GM12865 (cell line): ENCODE measurements around the gene GAS1.

Experiments used
- DNase-seq: peaks from one replicate; pipeline ENCODE4 v3.0.0; 2010; ENCODE audit warnings: low read depth
- H3K4me3 ChIP-seq: 2 replicates; pipeline ENCODE4 v1.5.1; 2011; ENCODE audit warnings: mild to moderate bottlenecking, low read depth, low read length, control low read depth
- TF ChIP-seq, protein P1 (sequence below): IDR thresholded peaks from 2 replicates; pipeline ENCODE4 v1.5.1; 2011; ENCODE audit warnings: low read length, control low read depth, low read depth, inconsistent platforms; ENCODE audit not compliant: insufficient read depth; ENCODE audit errors: missing control alignments

The GAS1 gene, protein sequence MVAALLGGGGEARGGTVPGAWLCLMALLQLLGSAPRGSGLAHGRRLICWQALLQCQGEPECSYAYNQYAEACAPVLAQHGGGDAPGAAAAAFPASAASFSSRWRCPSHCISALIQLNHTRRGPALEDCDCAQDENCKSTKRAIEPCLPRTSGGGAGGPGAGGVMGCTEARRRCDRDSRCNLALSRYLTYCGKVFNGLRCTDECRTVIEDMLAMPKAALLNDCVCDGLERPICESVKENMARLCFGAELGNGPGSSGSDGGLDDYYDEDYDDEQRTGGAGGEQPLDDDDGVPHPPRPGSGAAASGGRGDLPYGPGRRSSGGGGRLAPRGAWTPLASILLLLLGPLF

DNA sequence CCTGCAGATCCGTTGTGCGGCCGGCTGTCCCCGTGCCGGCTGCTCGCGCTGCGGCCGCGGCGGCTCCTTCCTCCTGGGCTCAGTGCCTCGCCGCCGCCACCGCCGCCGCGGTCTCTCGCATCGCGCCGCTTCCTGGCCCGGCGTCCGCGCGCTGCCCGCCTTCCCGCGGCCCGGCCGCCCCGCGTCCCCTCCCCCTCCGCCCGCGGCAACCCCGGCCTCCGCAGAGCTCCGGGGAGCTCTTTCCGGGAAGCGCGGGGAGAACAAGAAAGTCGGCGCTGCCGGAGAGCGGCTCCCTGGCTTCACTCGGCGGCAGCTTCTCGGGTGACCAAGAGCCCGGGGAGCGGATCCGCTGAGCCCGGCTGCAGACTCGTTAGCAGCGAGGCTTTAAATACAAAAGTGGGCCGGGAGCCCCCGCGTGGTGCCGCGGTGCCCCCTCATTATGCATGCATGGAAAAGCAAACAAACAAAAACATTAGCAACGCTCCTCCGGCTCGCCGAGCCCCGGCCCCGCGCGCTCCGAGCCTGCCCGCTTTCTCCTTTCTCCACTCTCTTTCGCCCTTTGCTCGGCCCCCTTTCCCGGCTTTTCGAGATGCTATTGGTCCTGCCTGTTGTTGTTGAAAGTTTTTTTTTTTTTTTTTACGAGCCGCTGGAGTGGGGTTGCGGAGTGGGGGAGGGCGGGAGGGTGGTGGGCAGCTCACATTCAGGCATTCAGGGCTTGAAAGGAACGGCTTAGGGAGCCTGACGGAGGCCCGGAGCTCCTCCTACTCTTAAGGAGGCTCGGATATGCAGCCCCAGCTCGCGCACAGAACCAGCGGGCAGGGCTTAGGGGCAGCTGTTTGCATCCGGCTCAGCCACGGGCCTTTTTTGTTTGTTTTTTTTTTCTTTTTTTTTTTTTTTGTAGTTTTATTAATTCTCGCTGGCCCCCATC, at the start of gene GAS1:
Gene GAS1 (minus strand): TSS at position 361 of the 928 bp plus-strand sequence. CDS start 727 bp downstream, outside the sequence.
- DNase-seq = peak; percentile 76
- H3K4me3 ChIP-seq = peak within 1 kb of the TSS; percentile 73
- TF ChIP-seq, protein P1, sequence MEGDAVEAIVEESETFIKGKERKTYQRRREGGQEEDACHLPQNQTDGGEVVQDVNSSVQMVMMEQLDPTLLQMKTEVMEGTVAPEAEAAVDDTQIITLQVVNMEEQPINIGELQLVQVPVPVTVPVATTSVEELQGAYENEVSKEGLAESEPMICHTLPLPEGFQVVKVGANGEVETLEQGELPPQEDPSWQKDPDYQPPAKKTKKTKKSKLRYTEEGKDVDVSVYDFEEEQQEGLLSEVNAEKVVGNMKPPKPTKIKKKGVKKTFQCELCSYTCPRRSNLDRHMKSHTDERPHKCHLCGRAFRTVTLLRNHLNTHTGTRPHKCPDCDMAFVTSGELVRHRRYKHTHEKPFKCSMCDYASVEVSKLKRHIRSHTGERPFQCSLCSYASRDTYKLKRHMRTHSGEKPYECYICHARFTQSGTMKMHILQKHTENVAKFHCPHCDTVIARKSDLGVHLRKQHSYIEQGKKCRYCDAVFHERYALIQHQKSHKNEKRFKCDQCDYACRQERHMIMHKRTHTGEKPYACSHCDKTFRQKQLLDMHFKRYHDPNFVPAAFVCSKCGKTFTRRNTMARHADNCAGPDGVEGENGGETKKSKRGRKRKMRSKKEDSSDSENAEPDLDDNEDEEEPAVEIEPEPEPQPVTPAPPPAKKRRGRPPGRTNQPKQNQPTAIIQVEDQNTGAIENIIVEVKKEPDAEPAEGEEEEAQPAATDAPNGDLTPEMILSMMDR = no peak

DNA sequence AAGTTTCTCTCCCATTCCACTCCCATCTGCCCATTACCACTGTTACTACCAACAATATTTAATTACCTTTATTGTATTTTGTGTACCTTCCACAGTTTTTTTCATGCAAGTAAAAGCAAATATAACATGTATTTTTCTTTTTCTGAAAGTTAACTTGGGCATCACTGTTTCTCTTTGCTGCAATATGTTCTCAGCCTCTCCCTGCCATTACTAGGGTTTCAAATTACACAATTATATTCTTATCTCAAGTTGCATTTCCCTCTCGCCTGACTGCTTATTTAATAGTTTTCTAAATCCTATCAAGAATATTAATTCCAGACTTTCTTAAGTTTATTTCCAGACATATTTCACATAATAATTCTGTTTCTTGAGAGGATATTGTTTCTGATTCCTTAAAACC, 46.9 kb upstream of the GAS1 start:
- no peak for DNase-seq
- H3K4me3 ChIP-seq = no peak overlapping the region
- TF ChIP-seq, protein P1 = no peak

DNA sequence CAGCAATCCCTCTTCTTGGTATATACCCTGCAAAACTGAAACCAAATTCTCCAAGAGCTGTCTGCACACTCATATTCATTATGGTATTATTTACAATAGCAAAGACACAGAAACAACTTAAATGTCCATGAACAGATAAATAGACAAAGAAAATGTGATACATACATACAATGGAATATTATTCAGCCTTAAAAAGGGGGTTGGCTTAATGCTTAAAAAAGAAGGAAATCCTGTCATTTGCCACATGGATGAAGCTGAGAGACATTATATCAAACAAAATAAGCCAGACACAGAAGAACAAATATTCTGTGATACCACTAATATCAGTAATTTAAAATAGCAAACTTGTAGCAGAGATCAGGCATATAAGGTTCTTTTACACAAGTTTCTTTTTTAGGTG, 46.5 kb upstream of the GAS1 start:
- no peak for DNase-seq
- H3K4me3 ChIP-seq = no peak overlapping the region

DNA sequence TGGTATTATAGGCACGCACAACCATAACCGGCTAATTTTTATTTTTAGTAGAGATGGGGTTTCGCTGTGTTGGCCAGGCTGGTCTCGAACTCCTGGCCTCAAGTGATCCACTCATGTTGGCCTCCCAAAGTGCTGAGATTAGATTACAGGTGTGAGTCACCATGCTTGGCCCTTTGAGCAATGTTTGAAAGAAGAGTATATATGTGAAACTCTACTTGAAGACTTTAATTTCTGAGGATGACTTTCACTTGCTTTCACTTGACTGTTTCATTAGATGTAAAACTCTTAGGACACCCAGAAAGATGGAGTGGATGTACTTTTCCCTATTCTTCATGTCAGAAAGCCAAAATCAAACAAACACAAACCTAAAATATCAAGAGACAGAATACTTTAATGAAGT, 43.8 kb upstream of the GAS1 start:
- no peak for DNase-seq
- H3K4me3 ChIP-seq = no peak overlapping the region
- TF ChIP-seq, protein P1 = no peak

More for the DNA sequence above, 46.5 kb upstream of the GAS1 start:
- TF ChIP-seq, protein P1 = no peak

DNA sequence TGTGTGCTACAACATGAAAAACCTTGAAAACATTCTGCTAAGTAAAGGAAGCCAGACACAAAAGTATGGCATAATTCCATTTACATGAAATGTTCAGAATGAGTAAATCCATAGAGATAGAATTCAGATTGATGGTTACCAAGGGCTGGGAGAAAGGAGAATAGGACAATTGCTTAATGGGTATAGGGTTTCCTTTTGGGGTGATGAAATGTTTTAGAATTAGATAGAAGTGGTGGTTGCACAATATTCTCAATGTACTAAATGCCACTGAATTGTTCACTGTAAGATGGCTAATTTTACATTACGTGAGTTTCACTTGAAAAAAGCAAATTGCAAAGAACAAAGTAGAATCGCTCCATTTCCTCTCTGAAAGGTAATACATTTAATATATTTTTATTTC, 43.0 kb upstream of the GAS1 start:
- TF ChIP-seq, protein P1 = no peak
- no peak for DNase-seq
- no peak overlapping the region for H3K4me3 ChIP-seq

DNA sequence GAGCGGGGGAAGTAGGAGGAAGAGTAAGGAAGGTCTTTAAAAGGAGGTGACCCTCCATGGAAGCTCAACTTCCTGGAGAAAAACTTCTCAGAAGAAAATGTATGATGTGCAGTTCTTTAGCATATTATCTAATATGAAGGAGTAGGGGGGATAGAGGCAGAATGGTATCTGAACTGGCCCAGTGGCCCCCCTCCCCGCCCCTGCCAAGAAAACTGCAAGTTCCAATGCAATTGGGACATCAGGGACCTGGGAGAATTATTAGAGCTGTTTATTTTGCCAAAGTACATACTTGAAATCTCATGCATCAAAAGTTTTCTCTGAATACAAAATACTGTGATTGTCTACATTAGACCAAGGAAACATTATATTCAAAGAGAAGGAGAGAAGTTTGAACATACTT, 40.6 kb upstream of the GAS1 start:
- no peak overlapping the region for H3K4me3 ChIP-seq
- TF ChIP-seq, protein P1 = no peak
- no peak for DNase-seq
